GM12878 (cell line): Measurements from ENCODE around the gene ABHD6. TPM values are rescaled to one million over a fixed set of nuclear protein-coding genes. Genes with fewer than 3 reads are reported as not detected.

Experiments
- BACH1 ChIP-seq: fragments of 450-650 bp; IDR thresholded peaks from 2 replicates; pipeline ENCODE4 v1.6.1; 2017; ENCODE audit warnings: mild to moderate bottlenecking, borderline replicate concordance
- CBFB ChIP-seq: IDR thresholded peaks from 2 replicates; pipeline ENCODE4 v1.6.1; 2016; ENCODE audit warnings: antibody characterized with exemption, low read depth
- CBX3 ChIP-seq: fragments of 200-600 bp; sonication (generic); IDR thresholded peaks from 2 replicates; pipeline ENCODE4 v1.6.1; 2016; ENCODE audit warnings: low read depth, borderline replicate concordance
- CHD4 ChIP-seq: fragments of 200-600 bp; sonication (generic); IDR thresholded peaks from 2 replicates; pipeline ENCODE4 v1.6.1; 2016; ENCODE audit warnings: mild to moderate bottlenecking
- DPF2 ChIP-seq: fragments of 450-650 bp; IDR thresholded peaks from 2 replicates; pipeline ENCODE4 v1.6.1; 2017; ENCODE audit warnings: mild to moderate bottlenecking
- FOXK2 ChIP-seq: fragments of 450-650 bp; IDR thresholded peaks from 2 replicates; pipeline ENCODE4 v1.6.1; 2017; ENCODE audit warnings: mild to moderate bottlenecking, moderate library complexity
- GATAD2B ChIP-seq: fragments of 450-650 bp; conservative IDR thresholded peaks from 2 replicates; pipeline ENCODE4 v1.6.1; 2017; ENCODE audit warnings: low read depth, mild to moderate bottlenecking, moderate library complexity
- HCFC1 ChIP-seq: fragments of 150-350 bp; IDR thresholded peaks from 2 replicates; pipeline ENCODE4 v1.6.1; 2014; ENCODE audit warnings: low read length
- HDAC6 ChIP-seq: fragments of 200-600 bp; sonication (generic); IDR thresholded peaks from one replicate; pipeline ENCODE4 v1.8.0; 2017; ENCODE audit warnings: antibody characterized with exemption; ENCODE audit not compliant: unreplicated experiment
- IKZF2 ChIP-seq, 2 experiments: fragments of 450-650 bp; IDR thresholded peaks; 2 replicates each; pipeline ENCODE4 v1.6.1; 2017; ENCODE audit warnings: mild to moderate bottlenecking in 2 of 2, moderate library complexity in 2 of 2
- JUND ChIP-seq: IDR thresholded peaks from 2 replicates; pipeline ENCODE4 v1.6.1; 2012; ENCODE audit warnings: low read depth, mild to moderate bottlenecking, low read length, improper control_type of control experiment, moderate library complexity
- KAT2A ChIP-seq: conservative IDR thresholded peaks from 2 replicates; pipeline ENCODE4 v1.6.1; 2011; ENCODE audit warnings: low read depth, low read length; ENCODE audit not compliant: control insufficient read depth
- LARP7 ChIP-seq: fragments of 450-650 bp; IDR thresholded peaks from 2 replicates; pipeline ENCODE4 v1.6.1; 2017; ENCODE audit warnings: mild to moderate bottlenecking
- MTA3 ChIP-seq: IDR thresholded peaks from 2 replicates; pipeline ENCODE4 v1.6.1; 2012; ENCODE audit warnings: low read length, inconsistent platforms, borderline replicate concordance
- MXI1 ChIP-seq: fragments of 150-350 bp; IDR thresholded peaks from 2 replicates; pipeline ENCODE4 v1.6.1; 2011; ENCODE audit warnings: low read depth, mild to moderate bottlenecking, inconsistent platforms, low read length, improper control_type of control experiment
- NR2F1 ChIP-seq: fragments of 450-650 bp; conservative IDR thresholded peaks from 2 replicates; pipeline ENCODE4 v1.6.1; 2017; ENCODE audit warnings: mild to moderate bottlenecking
- POU2F2 ChIP-seq: IDR thresholded peaks from 3 replicates; pipeline ENCODE4 v1.6.1; 2011; ENCODE audit warnings: low read depth, mild to moderate bottlenecking, low read length, borderline replicate concordance
- SMAD1 ChIP-seq: fragments of 450-650 bp; IDR thresholded peaks from 2 replicates; pipeline ENCODE4 v1.6.1; 2018; ENCODE audit warnings: mild to moderate bottlenecking, low read depth; ENCODE audit not compliant: partially characterized antibody
- STAT1 ChIP-seq: fragments of 450-650 bp; conservative IDR thresholded peaks from 2 replicates; pipeline ENCODE4 v1.6.1; 2014; ENCODE audit warnings: antibody characterized with exemption, mild to moderate bottlenecking
- TBL1XR1 ChIP-seq: IDR thresholded peaks from 2 replicates; pipeline ENCODE4 v1.6.1; 2012; ENCODE audit warnings: low read depth, low read length, improper control_type of control experiment
- ZNF217 ChIP-seq: fragments of 450-650 bp; IDR thresholded peaks from 2 replicates; pipeline ENCODE4 v1.6.1; 2017; ENCODE audit warnings: antibody characterized with exemption, mild to moderate bottlenecking
- polyA plus RNA-seq, 11 experiments: library from polyadenylated mRNA; depleted of rRNA in 4 of 11; unstranded in 6 of 11; stranded (reverse) in 5 of 11; fragments of >200 nt; fragmentation: Nextera tagmentation in 4 of 11; fragmentation: Illumina TruSeq in 1 of 11; extraction: Ambion mirVana in 4 of 11; extraction: Trizol in 1 of 11; gene quantifications; 1 replicate in 1 of 11; 2 replicates in 10 of 11; pipeline versions ENCODE4 v1.2.1 to v1.2.3, GENCODE V29; 2011 to 2016; ENCODE audit warnings: inconsistent platforms in 2 of 11, missing spikeins in 2 of 11, low read depth in 1 of 11
- total RNA-seq, 4 experiments: library from RNA; depleted of rRNA in 3 of 4; stranded (reverse); fragments of >200 nt in 3 of 4; fragmentation: Illumina TruSeq in 1 of 4; extraction: Trizol in 1 of 4; gene quantifications; 2 replicates each; pipeline versions ENCODE4 v1.2.1 to v1.2.3, GENCODE V29; 2013 to 2021
- TF ChIP-seq, protein P1 (sequence below): fragments of 450-650 bp; IDR thresholded peaks from 2 replicates; pipeline ENCODE4 v1.6.1; 2017; ENCODE audit warnings: mild to moderate bottlenecking, moderate library complexity
- TF ChIP-seq, protein P2 (sequence below): fragments of 450-650 bp; IDR thresholded peaks from 2 replicates; pipeline ENCODE4 v1.6.1; 2014; ENCODE audit warnings: mild to moderate bottlenecking
- TF ChIP-seq, protein P3 (sequence below): IDR thresholded peaks from 2 replicates; pipeline ENCODE4 v1.6.1; 2011; ENCODE audit warnings: borderline replicate concordance, low read depth, mild to moderate bottlenecking, moderate library complexity, mixed read lengths, low read length; ENCODE audit not compliant: insufficient read depth; ENCODE audit errors: extremely low read length
- TF ChIP-seq, protein P4 (sequence below): fragments of 450-650 bp; IDR thresholded peaks from 2 replicates; pipeline ENCODE4 v1.6.1; 2016; ENCODE audit warnings: mild to moderate bottlenecking

The ABHD6 gene
- total and polyA plus RNA-seq, 10 of the 15 experiments (the other 5 are each of a cell fraction or from before 2014, with no cell fraction given), result 1.4 to 33.2 (median 3.2) TPM

DNA sequence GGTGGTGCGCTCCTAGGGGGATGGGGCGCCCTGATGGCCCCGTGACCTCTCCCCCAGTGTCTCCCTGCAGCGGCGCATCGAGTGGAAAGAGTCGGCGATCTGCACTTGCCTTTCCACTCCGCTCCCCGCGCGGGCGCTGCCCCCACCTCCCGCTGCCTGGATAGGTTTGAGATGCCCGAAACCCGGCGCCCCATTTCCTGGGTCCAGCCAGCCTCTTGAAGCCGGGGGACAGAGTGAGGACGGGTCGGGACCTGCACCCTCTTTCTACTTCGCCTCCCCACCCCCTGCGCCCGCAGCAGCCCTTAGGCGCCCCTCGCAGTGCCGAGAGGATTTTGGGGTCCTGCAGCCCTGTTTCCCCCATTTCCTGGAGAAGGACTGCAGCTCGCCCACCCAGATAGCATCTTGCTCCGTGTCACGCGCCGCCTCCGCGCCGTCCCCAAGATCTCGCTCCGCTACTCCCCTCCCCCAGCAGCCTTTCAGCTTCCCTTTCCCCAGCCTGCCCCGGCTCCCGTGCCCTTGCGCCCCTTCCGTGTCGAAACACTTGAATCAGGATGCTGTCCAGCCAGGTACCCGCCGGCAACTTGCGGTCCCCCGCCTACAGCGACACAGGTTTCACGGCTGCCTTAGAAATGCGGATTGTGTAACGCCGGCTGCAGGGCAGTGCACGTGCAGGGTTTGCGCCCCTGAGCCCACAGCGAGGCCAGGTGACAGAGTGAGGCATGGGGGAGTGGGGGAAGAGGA is 519 bp downstream of the ABHD6 start (continued):
- TF ChIP-seq, protein P1, sequence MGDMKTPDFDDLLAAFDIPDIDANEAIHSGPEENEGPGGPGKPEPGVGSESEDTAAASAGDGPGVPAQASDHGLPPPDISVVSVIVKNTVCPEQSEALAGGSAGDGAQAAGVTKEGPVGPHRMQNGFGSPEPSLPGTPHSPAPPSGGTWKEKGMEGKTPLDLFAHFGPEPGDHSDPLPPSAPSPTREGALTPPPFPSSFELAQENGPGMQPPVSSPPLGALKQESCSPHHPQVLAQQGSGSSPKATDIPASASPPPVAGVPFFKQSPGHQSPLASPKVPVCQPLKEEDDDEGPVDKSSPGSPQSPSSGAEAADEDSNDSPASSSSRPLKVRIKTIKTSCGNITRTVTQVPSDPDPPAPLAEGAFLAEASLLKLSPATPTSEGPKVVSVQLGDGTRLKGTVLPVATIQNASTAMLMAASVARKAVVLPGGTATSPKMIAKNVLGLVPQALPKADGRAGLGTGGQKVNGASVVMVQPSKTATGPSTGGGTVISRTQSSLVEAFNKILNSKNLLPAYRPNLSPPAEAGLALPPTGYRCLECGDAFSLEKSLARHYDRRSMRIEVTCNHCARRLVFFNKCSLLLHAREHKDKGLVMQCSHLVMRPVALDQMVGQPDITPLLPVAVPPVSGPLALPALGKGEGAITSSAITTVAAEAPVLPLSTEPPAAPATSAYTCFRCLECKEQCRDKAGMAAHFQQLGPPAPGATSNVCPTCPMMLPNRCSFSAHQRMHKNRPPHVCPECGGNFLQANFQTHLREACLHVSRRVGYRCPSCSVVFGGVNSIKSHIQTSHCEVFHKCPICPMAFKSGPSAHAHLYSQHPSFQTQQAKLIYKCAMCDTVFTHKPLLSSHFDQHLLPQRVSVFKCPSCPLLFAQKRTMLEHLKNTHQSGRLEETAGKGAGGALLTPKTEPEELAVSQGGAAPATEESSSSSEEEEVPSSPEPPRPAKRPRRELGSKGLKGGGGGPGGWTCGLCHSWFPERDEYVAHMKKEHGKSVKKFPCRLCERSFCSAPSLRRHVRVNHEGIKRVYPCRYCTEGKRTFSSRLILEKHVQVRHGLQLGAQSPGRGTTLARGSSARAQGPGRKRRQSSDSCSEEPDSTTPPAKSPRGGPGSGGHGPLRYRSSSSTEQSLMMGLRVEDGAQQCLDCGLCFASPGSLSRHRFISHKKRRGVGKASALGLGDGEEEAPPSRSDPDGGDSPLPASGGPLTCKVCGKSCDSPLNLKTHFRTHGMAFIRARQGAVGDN, result 0 out of 2 replicates have a peak, but pooled peaks have one; percentile 27
- peak; percentile 18; the same call in 1 of the 2 replicates for TF ChIP-seq DPF2
- TF ChIP-seq, protein P2, sequence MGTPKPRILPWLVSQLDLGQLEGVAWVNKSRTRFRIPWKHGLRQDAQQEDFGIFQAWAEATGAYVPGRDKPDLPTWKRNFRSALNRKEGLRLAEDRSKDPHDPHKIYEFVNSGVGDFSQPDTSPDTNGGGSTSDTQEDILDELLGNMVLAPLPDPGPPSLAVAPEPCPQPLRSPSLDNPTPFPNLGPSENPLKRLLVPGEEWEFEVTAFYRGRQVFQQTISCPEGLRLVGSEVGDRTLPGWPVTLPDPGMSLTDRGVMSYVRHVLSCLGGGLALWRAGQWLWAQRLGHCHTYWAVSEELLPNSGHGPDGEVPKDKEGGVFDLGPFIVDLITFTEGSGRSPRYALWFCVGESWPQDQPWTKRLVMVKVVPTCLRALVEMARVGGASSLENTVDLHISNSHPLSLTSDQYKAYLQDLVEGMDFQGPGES, result no peak
- TF ChIP-seq BACH1, result 0 out of 2 replicates have a peak, but pooled peaks have one; percentile 49
- TF ChIP-seq TBL1XR1, result no peak
- peak in 1 of 2 experiments; percentile 4; a peak in 1 of 4 replicates for TF ChIP-seq IKZF2 (IDR thresholded peaks at IDR 0.05)
- TF ChIP-seq CHD4, result no peak
- TF ChIP-seq ZNF217, result 0 out of 2 replicates have a peak, but pooled peaks have one; percentile 12
- TF ChIP-seq, protein P3, sequence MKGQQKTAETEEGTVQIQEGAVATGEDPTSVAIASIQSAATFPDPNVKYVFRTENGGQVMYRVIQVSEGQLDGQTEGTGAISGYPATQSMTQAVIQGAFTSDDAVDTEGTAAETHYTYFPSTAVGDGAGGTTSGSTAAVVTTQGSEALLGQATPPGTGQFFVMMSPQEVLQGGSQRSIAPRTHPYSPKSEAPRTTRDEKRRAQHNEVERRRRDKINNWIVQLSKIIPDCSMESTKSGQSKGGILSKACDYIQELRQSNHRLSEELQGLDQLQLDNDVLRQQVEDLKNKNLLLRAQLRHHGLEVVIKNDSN, result peak; percentile 43
- no peak for TF ChIP-seq CBX3
- TF ChIP-seq, protein P4, sequence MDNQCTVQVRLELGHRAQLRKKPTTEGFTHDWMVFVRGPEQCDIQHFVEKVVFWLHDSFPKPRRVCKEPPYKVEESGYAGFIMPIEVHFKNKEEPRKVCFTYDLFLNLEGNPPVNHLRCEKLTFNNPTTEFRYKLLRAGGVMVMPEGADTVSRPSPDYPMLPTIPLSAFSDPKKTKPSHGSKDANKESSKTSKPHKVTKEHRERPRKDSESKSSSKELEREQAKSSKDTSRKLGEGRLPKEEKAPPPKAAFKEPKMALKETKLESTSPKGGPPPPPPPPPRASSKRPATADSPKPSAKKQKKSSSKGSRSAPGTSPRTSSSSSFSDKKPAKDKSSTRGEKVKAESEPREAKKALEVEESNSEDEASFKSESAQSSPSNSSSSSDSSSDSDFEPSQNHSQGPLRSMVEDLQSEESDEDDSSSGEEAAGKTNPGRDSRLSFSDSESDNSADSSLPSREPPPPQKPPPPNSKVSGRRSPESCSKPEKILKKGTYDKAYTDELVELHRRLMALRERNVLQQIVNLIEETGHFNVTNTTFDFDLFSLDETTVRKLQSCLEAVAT, result peak; percentile 95
- 0 out of 2 replicates have a peak, but pooled peaks have one; percentile 3 for TF ChIP-seq GATAD2B
- TF ChIP-seq CBFB, result peak; percentile 21; the same call in 1 of the 2 replicates
- no peak for TF ChIP-seq KAT2A
- TF ChIP-seq HDAC6, result no peak
- TF ChIP-seq POU2F2, result no peak
- TF ChIP-seq SMAD1, result no peak
- 0 out of 2 replicates have a peak, but pooled peaks have one; percentile 17 for TF ChIP-seq LARP7
- TF ChIP-seq HCFC1, result no peak
- TF ChIP-seq MTA3, result no peak
- TF ChIP-seq JUND, result no peak
- TF ChIP-seq STAT1, result 0 out of 2 replicates have a peak, but pooled peaks have one; percentile 14
- peak; percentile 73; the same call in 1 of the 2 replicates for TF ChIP-seq MXI1
- TF ChIP-seq NR2F1, result peak; percentile 1; the same call in 1 of the 2 replicates
- no peak for TF ChIP-seq FOXK2
